CD4-positive, alpha-beta T cell treated with Interleukin-4 for 1 hour (primary cell): ENCODE results near the gene GPX2.

Experiments used
- DNase-seq, 2 donors: peaks; one replicate each; pipeline ENCODE4 v3.0.0-alpha.2; 2020 to 2022

The GPX2 gene

DNA sequence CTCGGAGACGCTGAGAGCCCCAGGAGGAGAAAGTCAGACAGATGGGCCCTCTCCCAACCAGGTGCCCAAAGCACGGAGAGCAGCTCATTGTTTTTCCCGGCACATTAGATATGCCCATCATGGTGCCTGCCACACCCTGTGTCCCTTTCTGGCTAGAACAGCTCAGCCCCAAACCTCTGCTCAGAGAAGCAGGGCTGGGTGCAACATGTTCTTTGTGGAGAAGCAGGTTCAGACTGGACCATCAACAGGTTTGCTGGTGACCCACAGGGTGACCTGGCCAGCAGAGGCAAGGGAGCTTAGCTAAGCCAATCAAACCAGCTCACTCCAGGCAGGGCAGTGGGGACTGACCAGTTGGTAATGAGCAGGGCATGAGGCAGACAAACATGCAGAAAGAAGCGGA, 16.2 kb upstream of the GPX2 start:
- DNase-seq: no peak

DNA sequence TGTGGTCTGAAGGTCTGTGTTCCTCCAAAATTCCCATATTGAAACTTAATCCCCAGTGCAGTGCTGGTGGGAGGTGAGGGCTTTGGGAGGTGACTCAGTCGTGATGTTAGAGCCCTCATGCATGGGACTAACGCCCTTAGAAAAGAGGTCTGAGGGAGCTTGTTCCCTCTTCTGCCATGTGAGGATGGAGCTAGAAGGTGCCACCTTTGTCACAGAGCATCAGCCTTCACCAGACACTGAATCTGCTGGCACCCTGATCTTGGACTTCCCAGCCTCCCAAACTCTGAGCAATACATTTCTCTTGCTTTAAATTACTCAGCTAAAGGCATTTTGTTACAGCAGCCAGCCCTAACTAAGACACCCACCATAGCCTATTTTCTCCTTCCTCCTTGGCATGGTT, 15.7 kb upstream of the GPX2 start:
- DNase-seq: no peak

DNA sequence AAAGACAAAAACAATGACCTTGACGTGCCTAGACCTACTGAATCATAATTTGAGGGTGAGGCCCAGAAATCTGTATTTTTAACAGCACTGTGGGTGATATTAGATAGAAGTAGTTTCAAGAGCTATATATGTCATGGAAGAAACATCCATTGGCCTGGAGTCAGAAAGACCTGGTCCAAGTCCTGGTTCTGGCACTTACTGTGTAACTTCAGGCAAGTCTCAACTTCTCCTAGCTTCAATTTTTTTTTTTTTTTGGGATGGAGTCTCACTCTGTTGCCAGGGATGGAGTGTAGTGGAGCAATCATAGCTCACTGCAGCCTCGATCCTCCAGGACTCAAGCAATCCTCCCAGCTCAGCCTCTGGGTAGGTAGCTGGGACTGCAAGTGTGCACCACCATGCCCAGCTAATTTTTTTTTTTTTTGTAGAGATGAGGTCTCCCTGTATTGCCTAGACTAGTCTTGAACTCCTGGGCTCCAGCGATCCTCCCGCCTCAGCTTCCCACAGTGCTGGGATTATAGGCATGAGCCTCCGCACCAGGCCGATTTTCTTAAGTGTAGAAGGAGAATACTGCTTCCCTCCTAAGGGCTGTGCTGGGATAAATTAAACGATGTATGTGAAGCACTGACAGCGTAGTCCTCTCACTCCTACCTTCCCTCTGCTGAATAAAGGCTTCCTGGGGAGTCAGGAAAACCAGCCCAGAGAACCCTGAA, 14.3 kb upstream of the GPX2 start:
- DNase-seq: no peak

DNA sequence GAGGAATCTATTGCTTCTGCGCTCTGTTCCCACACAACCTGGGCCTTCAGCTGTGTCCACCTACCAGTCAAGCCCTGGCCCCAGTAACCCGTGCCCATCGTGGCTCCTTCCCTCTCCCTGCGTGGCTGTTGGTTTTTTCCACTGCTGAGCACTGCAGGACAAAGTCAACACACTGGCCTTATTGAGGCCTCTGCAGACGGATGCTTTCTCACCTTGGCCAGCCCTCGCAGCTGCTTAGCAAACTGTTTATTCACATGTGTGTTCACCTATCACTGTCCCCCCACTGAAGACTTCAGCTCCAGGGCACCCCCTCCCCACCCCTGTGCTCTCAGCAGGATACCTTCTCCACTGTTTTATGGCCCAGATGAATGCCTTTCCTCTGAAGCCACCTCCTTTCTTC, 12.8 kb upstream of the GPX2 start:
- no peak for DNase-seq

DNA sequence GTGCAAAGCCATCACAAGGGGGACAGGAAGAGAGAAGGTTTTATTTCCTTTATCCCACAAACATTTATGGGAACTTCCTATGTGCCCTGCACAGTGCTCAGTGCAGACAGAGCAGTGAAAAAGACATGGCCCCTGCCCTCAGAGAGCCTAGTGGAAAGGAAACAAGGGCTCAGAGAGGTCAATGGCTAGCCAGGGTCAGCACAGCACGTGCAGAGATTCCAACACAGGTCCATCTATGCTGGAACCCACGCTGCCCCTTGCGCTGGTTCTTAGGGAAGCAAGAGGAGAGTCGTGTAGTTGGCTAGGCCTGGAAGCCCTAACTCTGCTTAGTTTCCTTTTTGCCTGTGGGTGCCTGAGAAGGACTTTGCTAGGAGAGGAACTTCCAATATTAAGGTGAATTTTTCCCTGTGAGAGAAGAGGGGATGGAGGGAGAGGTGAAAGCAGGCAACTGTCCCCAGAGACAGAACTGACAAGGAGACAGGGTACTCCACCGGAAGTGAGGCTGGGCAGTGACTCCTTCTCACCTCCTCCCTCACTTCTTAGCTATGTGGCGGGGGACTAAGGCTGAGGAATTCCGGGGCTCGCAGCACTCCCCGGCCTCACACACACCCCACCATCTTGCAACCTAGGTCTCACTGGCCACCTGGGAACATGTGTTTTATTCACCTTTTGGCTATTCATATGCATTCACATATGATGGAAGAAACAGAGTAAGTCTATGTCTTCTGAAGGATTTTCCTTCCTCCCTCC, 12.1 kb upstream of the GPX2 start:
- DNase-seq: no peak

DNA sequence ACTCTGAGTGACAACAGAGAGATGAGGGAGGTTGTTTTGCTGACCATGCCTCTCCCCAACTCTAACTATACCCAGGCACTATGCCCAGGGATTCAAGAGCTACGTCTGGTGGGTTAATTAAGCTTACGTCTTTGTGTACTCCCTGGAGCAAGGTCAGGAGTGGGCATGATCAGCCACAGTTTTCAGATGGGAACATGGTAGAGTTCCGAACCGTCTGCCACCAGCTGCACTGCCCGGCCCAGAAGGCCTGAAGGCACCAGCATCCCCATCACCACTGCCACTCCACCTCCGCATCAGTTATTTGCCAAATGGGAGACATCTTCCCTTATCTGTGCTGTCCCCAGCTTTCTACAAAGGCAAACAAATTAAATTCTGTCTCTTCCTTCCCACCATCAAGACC, 11.1 kb upstream of the GPX2 start:
- no peak for DNase-seq

DNA sequence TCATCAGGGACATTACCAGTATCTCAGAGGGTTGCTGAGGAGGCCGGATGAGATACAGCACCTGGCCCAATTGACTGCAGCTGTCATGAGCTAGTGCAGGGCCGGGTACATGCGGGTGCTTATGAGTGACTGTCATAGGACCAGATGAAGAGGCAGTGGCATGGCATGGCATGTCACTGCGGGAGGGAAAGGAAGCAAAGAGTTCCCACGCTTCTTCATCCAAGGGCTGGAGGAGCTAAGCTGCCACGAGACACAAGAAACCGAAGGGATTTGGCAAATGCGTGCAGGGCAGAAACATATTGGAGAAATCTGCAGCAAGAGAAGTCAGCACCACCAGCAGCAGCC, 10.7 kb upstream of the GPX2 start:
- no peak for DNase-seq

DNA sequence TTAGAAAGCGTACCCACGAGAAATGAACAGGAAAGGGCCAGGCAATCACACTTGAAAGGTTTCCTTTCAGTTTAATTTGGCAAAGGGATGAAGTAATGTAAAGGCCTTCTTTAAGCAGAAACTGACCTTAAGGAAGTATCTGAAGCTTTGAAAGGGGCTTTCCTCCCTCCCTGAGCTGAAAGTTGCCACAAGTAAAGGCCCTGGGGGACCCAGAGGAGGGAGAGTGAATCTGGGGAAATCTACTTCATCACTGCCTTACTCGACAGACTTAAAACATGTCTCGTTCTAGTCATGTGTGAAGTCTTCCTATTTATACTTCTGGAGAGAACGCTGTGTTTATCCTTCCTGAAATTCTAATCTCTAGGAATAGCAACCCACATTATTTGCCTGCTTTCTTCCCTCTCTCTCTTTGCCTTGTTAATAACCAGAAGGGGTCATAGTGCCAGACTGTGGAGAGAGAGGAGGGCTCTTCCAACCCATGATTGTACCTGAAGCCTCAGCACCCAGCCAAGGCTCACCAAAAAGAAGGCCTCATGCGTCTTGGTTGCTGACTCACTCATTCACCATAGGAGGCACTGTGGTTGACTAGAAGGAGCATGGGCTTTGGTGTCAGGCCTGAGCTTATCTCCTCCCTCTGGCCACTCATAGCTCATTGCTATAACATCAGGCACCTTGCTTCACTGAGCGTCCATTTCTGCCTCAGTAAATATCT, 10.2 kb upstream of the GPX2 start:
- DNase-seq: no peak

DNA sequence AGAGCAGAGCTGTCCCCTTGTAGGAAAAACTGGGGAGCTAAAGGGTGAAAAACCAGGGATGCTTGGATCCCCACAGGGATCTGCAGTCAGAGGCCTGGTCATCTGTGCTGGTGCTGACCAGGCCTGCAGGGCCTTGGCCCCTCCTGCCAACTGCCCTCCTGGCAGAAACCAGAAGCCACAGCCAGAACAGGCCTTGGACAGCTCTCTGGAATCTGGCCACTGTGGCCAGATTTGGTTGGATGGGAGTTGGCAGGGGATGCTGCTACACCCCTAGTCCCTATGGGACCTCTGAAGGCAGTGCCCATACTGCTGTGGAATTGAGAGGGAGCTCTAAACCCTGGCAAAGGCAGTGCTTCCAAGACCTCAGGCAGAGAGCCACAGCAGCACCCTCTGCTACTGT, 9.2 kb upstream of the GPX2 start:
- DNase-seq: no peak

DNA sequence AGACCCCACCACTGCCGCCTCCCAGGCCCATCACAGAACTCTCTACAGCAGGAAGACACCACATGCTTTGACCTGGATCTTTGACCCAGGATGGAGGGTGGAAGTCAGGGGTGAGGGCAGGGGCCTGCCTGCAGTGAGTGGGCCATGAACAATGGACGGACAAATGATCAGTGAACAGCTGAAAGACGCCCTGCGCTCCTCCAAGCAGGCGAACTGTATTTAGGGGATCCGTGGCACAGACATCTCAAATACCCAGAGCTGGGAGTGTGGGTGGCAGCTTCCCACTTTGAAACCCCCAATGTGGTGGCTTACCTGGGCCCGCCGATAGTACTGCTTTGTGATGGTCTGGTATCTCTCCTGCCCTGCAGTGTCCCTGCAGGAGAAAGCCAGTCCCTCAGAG, 8.7 kb upstream of the GPX2 start:
- no peak for DNase-seq

DNA sequence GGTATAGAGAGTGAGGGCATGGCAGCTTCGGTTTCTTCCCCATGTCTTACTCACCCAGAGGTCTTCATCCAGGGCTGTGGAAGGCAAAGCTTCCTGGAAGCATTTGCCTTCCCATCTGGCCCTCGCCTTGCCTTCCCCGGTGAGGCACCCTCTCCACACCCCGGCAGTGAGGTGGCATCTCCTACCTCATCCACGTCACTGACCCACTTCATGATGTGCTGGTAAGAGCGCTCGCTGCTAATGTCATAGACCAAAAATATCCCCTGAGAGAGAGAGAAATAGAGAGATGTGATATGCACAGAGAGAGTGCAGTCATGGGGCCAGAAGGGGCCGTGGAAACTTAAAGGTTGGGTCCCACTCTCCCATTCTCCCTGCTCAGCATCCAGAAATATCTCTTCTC, 8.3 kb upstream of the GPX2 start:
- no peak for DNase-seq

DNA sequence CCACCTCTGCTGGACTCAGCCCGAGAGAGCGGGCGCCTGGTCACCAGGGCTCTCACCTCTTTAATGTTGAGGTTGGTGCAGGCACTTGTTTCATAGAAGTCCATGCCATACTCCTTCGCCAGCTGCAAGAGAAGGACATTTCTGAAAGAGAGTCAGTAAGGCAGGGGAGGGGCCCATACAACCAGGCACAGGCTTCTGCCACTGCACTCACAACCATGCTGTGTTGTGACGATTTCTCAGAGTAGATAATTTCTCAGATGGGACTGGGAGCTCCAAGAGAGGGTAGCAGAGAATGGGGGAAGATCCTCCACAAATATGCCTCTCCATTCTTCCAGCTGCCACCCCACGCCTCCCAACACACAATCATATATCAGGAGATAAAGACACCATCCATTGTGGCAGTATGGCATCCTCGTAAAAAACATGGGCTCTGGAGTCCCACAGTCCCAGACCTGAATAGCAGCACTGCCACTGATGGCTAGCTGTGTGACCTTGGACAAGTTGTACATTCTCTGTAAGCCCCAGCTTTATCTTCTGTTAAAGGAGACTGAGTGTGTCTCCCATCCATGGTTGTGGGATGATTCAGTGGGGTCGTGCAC, 6.2 kb upstream of the GPX2 start:
- DNase-seq: no peak

DNA sequence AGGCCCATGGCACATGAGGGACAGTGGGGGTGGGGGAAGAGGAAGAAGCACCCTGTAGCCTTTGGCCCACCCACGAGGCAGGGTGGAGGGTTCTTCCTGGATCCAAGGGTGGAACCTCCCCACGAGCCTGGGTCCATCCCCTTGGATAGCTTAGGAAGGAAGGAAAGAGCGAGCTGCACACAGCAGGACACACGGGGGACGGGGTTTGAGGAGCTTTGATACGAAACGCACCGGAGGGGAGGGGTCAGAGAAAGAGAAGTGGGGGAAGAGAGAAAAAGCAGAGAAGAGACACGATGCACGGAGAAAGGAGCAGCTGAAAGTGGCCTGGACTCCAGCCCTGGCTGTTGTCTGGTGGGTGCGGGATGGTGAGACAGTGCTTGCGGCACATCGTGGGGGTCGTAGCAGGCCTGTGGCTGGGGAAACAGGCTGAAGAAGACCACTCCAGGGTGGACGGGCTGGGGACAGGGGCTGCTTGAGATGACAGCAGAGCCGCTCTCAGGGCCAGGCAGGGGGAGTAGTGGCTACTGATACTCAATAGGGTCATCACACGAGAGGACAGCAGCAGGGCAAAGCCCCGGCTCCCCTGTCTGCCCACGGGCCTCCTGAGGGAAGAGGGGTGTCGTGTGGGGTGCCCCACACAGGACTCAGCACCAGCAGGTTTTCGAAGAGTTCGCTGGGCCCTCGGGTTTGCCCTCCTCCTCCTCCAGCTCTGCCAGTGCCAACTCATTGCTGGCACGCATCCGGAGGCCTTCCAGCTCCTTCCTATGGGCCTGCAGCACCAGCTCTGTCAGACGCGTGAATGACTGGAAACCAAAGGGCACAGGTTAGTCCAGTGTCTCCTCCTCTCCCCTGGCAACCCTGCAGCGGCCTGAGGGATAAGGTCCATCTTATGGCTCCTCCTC, 5.4 kb upstream of the GPX2 start:
- no peak for DNase-seq

DNA sequence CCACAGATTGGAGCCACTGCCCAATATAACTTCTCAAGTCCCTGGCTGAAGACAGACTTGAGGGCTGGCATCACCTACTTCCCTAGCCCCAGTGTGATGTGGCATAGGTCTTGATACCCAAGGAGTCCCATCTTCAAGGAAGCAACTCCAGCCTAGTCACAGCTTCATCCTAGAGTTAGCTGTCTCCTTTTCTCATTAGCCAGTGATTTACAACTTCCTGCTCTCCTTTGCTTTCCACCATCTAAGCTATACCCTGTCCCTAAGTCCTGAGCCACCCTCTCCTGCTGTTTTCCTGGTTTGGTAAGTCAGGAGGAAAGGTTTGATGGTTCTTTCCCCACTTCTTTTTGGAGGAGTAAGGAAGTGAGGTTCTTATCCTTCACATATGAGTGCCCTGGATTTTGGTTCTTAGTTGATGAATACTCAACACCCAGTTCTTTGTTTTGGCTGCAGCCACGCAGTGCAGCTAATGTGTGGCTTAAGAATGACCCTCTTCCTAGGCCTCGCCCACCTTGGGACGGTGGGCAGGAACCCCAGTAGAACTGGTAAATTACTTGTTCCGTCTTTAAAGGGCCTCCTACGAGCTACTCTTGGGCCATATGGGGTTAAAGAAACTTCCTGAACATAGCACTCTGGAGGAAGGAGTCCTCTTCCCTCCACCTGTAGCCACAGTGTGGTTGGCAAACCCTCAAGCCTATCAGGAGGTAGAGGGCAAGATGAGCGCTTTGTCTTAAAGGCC, 3.9 kb upstream of the GPX2 start:
- DNase-seq: no peak

DNA sequence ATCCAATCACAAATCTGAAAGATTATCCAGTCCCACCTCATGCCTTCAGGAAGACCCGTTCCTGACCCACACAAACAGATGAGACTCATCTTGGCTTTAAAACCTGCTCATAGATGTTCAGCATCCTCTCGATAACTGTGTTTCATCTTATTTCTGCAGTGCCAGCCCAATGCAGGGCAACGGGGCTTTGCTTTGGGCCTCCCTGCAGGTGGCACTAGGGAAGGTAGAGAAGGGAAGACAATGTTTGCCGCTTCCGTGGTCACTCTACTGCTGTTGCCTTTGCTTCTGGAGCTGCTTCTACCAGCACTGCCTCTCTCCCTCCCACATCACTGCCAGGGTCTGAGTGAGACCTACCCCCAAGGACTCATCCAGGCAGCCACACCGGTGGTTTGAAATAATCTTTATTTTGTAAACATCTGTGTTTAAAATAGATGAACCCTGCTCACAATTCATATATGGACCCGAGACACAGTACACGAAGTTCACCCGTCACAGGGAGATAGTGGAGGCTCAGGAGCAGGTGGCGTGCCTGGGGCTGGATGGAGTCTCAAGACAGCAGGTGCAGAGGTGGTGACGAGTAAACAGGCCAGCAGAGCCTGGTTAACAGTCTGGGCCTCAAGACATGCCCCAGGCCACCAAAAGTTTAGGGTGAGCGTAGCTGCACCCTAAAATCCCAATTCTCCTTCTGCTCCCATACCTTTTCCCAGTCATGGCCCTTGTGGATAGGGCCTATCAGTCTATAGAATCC, 3.1 kb upstream of the GPX2 start:
- no peak for DNase-seq

DNA sequence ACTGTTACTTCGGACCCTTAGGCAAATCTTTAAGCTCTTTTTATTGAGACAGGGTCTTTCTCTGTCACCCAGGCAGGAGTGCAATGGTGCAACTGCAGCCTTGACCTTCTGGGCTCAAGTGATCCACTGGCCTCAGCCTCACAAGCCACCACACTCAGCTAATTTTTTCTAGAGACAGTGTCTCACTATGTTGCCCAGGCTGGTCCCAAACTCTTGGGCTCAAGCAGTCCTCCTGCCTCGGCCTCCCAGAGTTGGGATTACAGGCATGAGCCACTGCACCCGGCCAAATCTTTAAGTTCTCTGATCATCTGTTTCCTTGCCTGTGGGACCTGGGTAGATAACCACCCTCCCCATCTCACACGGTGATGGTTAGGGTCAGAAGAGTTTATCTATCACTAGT, 2.3 kb upstream of the GPX2 start:
- DNase-seq: no peak

DNA sequence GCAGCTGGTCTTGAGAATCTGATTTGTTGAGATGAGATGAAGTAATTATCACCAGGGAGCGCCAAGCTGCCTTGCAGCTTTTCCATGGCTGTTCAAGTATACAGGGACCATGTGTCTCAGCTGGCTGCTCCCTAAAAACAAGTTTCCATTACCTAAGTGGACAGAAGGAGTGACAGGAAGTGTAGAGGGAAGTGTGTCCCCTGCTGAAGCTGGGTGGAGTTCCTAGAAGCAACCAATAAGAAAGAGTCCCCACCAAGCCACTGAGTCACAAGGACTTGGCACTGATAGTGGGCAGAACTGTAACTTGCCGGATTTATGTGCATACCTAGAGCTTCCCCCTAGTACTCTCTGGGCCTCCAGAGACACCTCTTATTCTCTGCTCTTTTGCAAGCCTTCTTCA, 1.5 kb upstream of the GPX2 start:
- no peak for DNase-seq

DNA sequence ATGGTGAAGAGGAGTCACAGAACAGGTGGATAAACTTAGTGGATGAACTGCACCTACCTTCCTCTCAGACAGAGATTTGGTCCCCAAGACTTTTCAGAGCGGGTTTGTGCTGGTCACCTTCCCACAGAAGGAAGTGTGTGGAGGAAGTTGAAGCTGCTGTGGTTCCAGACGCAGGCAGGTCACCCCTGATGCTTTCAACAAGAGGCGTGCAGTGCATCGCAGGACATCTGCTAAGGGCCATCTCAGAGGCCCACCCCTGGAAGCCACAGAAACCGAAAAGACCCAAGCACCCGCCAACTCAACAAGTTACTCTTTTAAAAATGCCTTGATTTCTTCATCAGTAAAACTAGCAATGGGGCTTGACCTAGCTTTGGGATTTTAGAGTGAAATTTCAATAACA, 1.0 kb upstream of the GPX2 start:
- no peak for DNase-seq

DNA sequence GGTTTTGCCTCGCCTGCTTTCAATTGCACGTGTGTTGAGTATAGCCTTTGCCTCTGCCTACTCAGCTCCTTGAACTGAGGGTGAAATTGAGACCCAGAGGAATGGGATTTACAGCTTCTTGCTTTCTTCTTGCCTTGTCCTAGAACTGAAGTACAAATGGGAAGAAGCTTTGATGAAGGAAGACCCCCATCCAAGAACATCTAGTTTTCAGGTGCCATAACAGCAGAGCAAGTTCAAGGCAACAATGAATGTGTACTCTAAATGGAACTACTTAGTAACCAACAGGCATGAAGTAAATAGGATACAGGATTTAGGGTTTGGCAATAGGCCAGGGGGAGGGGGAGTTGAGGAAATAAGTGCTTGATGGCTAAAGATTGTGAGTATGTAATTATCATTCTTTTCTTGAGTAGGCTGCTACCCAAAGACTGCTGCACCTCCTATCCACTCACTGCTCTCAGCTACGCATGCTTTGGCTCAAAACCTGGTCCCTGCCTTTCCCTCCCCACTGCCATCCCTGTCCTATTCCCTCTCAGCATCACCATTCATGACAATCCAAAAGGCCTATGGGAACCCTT, 2.1 kb downstream of the GPX2 start:
- DNase-seq: no peak

DNA sequence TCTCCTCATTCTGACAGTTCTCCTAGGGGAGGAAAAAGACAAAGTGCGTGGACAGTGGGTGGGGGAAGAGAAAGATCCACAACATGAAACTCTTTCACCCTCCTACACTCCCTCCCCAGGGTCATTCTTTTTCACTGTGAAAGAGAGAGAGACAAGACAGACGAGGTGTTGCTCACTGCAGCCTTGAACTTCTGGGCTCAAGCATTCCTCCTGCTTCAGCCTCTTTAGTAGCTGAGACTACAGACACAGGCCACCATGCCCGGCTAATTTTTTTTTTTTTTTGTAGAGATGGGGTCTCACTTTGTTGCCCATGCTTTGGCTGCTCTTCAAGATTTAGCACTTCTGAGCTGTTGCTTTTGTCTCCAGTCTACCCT, 2.7 kb downstream of the GPX2 start:
- no peak for DNase-seq
